HG02938 (cell line): ENCODE data around the gene MGAT3.

Experiments
- ATAC-seq: cut with Tn5 transposase; IDR thresholded peaks from one replicate; pipeline ENCODE4 v1.9.1; 2021; ENCODE audit warnings: mild to moderate bottlenecking, moderate library complexity; ENCODE audit not compliant: unreplicated experiment

The MGAT3 gene

GRCh38 chr22:39470451-39471291 is 13.9 kb downstream of the MGAT3 start:
- no peak for ATAC-seq

GRCh38 chr22:39471381-39472141 is 14.7 kb downstream of the MGAT3 start:
- ATAC-seq: peak; percentile 58

GRCh38 chr22:39472570-39473556 is 16.1 kb downstream of the MGAT3 start:
- no peak for ATAC-seq

DNA sequence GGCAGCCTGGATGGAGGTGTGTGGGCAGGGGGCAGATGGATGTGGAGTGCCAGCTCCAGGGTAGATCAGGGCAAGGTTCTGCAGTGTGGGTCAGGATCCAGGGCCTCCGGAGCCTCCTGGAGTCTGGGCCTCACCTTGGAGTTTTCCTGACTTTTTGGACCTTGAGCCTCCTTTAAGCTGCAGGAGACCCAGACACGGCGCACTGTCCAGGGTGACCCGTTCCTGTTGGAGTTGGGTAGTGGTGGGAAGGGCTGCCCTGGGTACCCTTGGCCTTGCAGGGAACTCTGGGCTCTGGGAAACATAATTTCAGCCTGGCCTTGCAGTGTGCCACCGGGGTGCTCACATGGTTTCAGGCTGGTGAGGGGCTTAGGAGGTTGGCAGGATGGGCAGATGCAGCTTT is 17.0 kb downstream of the MGAT3 start:
- no peak for ATAC-seq

DNA sequence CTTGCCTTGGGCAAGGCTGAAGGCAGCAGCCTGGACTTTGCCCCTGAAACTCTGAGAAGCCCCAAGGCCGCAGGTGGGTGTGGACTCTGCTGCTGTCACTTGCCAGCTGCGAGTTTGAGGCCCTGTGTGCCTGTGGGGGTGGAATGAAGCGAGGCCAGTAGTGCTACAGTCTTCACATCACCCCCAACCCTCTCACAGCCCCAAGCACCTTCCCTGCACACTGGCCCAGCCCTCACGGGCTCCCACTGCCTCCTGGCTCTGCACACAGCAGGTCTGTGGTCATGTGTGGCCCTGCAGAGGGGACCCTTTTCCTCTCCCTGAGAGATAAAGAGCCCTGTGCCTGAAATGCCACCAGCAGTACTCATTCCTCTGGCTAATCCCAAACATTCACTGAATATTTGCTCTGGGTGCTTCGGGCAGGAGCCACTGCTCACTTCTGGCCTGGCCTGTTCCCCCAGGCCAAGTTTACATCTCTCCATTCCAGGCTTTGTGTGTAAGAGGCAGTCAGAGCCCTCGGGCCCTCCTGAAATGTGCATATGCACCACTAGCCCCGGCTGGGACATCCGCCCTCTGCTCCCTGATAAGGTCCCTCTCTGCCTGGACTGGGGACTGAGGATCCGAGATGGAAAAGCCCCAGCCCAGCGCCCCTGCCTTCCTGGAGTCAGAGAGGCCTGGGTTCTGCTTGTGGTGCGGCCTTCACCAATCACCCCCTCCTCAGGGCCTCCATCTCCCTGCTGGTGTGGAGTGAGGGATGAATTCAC is 17.7 kb downstream of the MGAT3 start:
- no peak for ATAC-seq

DNA sequence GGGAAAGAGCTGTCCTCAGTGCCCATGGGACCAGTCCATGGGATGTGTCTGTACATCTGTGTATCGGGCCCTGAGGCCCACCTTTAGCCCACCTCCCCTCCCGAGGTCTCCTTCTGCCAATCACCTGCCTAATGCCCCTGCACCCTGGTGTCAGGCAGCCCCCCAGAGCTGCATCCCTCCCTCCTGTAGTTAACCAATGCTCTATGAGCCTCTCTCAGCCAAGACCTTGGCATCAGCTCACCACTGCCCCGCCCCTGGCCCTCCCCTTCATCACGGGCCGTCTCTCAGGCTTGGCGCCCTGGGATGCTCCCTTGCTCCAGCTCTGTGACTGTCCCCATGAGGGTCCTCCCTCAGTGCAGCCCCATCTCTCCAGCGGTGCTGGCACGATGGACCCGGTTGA is 18.5 kb downstream of the MGAT3 start:
- no peak for ATAC-seq

GRCh38 chr22:39475902-39476301 is 19.1 kb downstream of the MGAT3 start:
- no peak for ATAC-seq

- ATAC-seq: no peak
Observed at GRCh38 chr22:39476664-39477063, 19.9 kb downstream of the MGAT3 start.

DNA sequence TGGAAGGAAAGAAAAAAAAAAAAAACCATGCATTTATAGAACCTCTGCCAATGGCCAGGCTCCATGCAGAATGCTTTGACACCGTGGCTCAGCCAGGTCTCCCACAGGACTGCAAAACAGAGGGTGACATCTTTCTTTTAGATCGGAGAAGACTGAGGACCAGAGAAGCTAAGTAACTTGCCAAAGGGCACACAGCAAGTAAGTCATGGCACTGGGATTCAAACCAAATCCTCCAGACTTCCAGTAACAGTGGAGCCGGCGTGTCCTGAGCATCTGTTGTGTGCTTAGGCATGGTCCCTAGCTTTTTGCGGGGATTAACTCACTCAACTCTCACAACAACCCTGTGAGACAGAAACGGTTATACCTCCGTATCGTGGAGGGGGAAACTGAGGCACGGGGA is 20.7 kb downstream of the MGAT3 start:
- no peak for ATAC-seq

GRCh38 chr22:39478441-39478850 is 21.6 kb downstream of the MGAT3 start:
- no peak for ATAC-seq

DNA sequence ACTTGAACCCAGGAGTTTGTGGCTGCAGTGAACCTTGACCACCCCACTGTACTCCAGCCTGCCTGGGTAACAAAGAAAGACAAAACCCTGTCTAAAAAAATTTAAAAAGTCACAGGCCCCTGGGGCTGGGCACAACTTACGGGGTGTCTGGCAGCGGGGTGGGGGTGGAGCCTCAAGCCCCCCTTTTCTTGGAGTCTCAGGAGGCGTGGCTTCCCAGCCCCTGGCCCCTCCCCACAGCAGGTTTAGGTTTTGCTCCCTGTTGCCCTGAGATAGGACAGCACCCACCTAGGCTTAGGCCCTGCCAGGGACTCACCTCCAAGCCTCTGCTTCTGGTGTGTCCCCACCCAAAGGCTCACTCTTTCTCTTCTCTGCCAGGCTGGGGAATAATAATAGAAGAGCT is 22.4 kb downstream of the MGAT3 start:
- no peak for ATAC-seq

DNA sequence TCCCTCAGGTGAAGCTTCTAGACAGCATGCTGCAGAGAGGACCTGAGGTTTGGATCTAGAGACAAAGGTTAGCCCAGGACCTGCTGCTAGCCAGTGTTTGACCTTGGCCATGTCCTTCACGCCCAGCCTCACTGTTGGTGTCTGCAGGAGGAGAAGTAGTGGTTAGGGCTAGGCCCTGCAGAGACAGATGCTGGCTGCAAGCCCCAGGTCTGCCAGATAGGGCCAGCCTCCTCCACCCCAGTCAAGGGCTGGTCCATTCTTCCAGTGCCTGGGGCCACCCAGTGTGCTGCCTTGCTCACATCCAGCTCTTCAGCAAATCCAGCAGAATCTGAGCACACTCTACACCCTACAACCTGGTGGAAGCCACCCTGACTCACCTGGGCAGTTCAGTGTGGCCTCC is 23.7 kb downstream of the MGAT3 start:
- ATAC-seq: no peak

- no peak for ATAC-seq
Observed at GRCh38 chr22:39481054-39481453, 24.2 kb downstream of the MGAT3 start.

DNA sequence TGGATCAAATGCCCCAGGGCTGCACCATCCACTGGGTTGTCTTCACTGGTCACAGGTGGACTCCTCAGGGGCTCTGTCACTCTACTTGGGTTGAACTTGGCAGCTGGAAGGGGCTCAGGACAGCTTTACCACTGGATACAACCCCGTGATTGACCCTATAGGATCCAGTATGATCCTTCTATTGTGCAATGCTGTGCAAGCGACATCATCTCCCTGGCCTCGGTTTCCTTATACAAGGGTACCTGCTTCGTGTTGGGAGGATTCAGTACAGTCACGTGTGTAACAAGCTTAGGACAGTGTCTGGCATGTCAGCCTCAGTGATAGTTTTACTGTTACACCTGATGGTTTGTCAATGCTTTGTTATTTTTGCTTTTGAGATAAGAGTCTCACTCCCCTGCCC is 24.8 kb downstream of the MGAT3 start:
- ATAC-seq: no peak

GRCh38 chr22:39482768-39483167 is 26.0 kb downstream of the MGAT3 start:
- ATAC-seq: no peak

DNA sequence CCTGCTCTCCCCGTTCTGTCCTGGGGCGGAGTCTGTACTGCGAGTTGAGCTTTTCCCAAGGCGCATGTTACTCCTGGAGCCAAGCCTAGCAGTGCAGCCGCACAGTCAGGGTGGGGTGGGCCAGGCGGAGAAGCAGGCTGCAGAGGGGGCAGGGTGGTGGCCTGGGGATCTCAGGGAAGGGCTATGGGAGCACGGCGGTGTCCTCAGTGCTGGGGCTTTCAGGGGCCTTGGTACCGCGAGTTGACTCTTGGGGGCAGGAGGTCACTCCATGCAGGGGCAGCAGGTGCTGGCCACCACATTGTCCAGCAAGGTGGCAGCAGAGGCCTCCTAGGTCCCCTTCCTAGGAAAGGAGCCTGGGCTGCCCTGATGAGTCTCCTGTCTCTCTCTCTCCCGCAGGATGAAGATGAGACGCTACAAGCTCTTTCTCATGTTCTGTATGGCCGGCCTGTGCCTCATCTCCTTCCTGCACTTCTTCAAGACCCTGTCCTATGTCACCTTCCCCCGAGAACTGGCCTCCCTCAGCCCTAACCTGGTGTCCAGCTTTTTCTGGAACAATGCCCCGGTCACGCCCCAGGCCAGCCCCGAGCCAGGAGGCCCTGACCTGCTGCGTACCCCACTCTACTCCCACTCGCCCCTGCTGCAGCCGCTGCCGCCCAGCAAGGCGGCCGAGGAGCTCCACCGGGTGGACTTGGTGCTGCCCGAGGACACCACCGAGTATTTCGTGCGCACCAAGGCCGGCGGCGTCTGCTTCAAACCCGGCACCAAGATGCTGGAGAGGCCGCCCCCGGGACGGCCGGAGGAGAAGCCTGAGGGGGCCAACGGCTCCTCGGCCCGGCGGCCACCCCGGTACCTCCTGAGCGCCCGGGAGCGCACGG is 30.4 kb downstream of the MGAT3 start:
- no peak for ATAC-seq

GRCh38 chr22:39487826-39488520 is 31.2 kb downstream of the MGAT3 start:
- ATAC-seq: no peak

- no peak for ATAC-seq
Observed at GRCh38 chr22:39488563-39489083, 31.8 kb downstream of the MGAT3 start.
